D721Med (cell line): Measurements from ENCODE around the gene BLID.

ENCODE experiments used
- DNase-seq: peaks from one replicate; pipeline ENCODE4 v3.0.0; 2011; ENCODE audit warnings: low spot score; ENCODE audit not compliant: insufficient read length
- FAIRE-seq: peaks from 2 replicates; lab custom pipeline; 2011; peaks lifted over from hg19 to GRCh38; lab: Jason Lieb, UNC
- TF ChIP-seq, protein P1 (sequence below): IDR thresholded peaks from 2 replicates; pipeline ENCODE4 v1.5.1; 2012; ENCODE audit warnings: mild to moderate bottlenecking, control low read depth; ENCODE audit not compliant: insufficient read depth; ENCODE audit errors: missing control alignments

Gene BLID

DNA sequence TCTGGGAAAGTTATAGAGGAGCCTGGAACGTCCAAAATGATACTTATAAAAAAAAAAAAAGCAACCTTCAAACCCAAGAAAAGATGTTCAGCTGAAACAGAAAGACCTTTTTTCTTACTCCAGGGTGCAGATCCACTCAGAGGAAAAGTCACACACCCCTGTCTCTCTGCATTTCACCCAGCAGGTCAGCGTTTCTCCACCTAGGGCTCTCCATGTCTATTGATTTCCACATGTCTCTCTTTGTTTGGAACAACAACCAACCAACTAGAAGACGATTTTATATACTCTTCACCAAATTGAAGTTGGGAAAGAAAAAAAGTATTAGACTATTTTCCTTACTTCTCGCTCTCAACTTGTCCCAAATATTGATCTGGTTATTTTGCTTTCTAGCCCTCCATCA lies 42.2 kb upstream of the BLID start:
- DNase-seq = no peak
- no peak for FAIRE-seq
- TF ChIP-seq, protein P1, sequence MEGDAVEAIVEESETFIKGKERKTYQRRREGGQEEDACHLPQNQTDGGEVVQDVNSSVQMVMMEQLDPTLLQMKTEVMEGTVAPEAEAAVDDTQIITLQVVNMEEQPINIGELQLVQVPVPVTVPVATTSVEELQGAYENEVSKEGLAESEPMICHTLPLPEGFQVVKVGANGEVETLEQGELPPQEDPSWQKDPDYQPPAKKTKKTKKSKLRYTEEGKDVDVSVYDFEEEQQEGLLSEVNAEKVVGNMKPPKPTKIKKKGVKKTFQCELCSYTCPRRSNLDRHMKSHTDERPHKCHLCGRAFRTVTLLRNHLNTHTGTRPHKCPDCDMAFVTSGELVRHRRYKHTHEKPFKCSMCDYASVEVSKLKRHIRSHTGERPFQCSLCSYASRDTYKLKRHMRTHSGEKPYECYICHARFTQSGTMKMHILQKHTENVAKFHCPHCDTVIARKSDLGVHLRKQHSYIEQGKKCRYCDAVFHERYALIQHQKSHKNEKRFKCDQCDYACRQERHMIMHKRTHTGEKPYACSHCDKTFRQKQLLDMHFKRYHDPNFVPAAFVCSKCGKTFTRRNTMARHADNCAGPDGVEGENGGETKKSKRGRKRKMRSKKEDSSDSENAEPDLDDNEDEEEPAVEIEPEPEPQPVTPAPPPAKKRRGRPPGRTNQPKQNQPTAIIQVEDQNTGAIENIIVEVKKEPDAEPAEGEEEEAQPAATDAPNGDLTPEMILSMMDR = no peak

DNA sequence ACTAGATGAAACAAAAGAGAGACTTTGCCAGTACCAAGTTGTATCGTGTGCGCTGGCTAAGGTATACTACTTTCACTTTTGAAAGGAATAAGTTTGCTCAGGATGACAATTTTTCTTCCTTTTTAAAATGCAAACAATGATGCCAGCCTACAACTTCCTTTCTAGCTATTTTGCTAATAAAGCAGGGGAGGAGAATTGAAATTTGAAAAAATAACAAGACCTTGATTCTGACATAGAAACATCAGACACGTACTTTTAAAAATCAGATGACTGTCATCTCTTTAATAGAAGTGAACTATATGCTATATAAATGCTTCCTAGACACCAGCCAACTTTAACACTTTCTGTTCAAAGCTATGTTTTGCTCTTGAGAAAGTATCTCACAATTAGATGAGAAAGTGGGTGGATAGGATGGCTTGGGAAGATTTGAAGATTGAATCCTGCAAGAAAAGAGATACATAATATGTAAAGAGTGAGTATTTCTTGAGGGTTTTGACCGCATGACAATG lies 41.7 kb upstream of the BLID start:
- TF ChIP-seq, protein P1 = no peak
- no peak for DNase-seq
- no peak for FAIRE-seq

DNA sequence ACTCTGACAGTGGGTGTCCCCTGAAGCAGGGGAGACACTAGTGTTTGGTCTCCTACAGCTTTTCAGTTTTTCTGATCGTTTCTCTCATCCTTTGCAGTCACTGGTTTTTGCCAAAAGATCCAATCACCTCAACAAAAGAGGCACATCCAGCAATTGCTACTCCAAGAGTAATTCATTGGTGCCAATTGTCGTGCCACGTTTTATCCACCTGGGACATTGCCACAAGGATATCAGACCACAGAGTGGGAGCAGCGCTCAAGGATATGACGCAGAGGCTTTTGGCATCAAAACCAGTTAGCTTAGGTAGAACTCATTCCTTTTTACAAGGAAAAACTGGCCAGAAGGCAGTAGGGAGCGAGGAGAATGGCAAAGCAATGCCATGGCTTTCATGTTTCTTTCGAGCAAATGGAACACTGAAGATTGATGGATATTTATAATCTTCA lies 40.9 kb upstream of the BLID start:
- DNase-seq = no peak
- FAIRE-seq = no peak
- TF ChIP-seq, protein P1 = no peak

DNA sequence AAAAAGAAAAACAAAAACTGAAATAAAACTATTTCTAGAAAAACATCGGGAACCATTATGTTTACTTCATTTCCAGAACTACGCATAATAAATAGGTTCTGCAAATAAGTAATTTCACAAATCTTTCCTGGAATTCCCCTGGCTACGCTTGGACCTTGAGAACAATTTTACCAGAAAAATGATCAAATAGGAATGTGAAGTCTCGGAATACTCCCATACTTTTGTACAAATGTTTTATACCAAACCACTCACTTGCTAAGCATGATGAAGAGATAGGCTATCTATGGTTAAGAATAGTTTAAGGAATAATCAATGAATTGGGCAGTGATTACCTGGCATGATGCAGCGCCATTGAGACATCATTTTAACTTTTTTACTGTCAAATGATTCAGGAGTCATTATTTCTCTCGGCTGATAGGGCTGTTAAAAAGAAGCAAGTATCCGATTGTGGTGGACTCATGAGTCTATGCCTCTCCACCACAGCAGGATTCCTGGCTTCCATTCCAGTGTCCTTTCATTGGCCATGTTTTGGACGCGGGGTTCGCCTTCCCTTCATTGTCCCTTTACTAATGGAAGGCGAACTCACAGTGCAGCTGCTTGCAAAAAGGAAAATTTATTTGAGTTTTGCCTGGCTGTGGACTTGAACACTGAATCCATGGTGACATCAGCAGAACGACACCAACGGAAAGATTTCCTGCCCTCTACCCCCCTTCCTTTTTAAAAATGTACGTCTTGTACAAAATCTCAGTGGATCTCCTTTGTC lies 39.9 kb upstream of the BLID start:
- TF ChIP-seq, protein P1 = no peak
- FAIRE-seq = no peak
- DNase-seq = no peak

DNA sequence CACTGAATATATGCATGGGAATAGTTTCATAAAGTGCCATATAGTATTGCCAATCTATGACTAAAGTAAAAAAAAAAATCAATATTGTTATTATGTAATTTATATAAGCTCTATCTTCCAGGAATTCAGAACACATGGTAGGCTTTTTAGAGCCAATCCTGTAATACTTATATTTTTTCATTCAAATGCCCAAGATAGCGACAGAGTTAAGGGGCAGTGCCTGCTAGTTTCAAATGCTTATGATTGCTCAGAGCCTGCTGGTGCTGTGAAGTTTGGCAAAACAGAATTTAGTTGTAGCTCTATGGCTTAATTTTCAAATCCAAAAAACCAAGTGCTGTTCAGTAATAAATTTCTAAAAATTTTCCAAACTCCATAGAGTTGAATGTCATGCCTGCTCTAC lies 39.0 kb upstream of the BLID start:
- TF ChIP-seq, protein P1 = no peak
- DNase-seq (no peak), FAIRE-seq (no peak)

DNA sequence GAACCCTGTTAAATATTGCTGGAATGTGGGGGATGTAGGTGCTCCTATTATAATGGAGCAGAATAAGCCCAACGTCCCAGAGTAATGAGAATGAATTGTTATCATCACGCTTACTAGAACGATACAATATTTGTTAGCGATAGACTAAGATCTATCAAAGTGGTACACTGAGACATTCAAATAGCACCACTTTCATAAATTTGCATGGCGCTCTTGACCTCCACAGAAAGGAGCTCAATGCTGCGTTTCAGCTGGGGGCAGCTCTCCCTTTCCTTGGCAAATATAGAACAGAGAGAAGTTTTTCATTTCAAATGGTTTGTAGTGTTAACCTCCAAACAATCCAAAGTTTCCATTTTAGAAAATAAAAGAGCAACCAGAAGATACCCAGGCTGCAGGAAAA lies 38.2 kb upstream of the BLID start:
- FAIRE-seq = no peak
- TF ChIP-seq, protein P1 = no peak

DNA sequence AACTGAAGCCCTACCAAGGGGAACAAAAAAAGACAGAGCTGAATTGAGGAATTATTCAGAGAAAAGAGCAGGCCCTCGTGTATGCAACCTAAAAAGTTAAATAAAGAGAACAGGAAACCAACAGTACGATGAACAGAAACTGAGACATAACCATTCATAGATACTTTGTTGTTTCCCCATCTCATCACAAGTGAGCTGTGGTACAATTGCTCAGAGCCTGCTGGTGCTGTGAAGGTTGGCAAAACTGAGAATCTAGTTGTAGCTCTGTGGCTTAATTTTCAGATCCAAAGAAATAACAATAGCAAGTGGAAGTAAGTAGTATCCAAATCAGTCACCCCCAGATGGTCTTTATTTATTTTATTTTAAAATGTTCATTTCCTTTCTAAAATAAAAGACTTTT lies 37.7 kb upstream of the BLID start:
- no peak for DNase-seq
- FAIRE-seq = no peak
- TF ChIP-seq, protein P1 = no peak

More for the DNA sequence above, 38.2 kb upstream of the BLID start:
- DNase-seq = no peak
